Thyroid gland (tissue), 4 donors: ENCODE results near the gene PIGQ. TPM values are rescaled to one million over a fixed set of nuclear protein-coding genes. Genes with fewer than 3 reads are reported as not detected.

Experiments
- DNase-seq, 2 donors: peaks; one replicate each; pipeline ENCODE4 v3.0.0-alpha.2; 2019
- H3K27ac ChIP-seq, 3 donors: fragments of 200-600 bp; sonication (generic); 1 replicate in 2 of 3; 2 replicates in 1 of 3; pipeline ENCODE4 v1.5.1; 2016 to 2019; ENCODE audit warnings: mild to moderate bottlenecking in 1 of 3, moderate library complexity in 1 of 3
- H3K27me3 ChIP-seq: fragments of 200-600 bp; sonication (generic); one replicate; pipeline ENCODE4 v1.5.1; 2019
- H3K36me3 ChIP-seq, 2 donors: fragments of 200-600 bp; sonication (generic); one replicate each; pipeline ENCODE4 v1.5.1; 2016 to 2019
- H3K4me1 ChIP-seq, 2 donors: fragments of 200-600 bp; sonication (generic); one replicate each; pipeline ENCODE4 v1.5.1; 2017 to 2019
- H3K4me3 ChIP-seq, 3 donors: fragments of 200-600 bp; sonication (generic); replicated peaks in 1 of 3; 1 replicate in 2 of 3; 2 replicates in 1 of 3; pipeline ENCODE4 v1.5.1; 2016; ENCODE audit warnings: mild to moderate bottlenecking in 1 of 3
- H3K9me3 ChIP-seq: fragments of 200-600 bp; sonication (generic); one replicate; pipeline ENCODE4 v1.5.1; 2017
- POLR2A ChIP-seq, 2 donors: fragments of 450-650 bp; IDR thresholded peaks; one replicate each; pipeline ENCODE4 v1.6.1; 2017; ENCODE audit warnings: antibody characterized with exemption in 2 of 2, mild to moderate bottlenecking in 2 of 2, moderate library complexity in 1 of 2
- WGBS, 2 donors: methylation state at CpG; one replicate each; pipeline ENCODE4 v1.1.5; 2017; 5-methylcytosine and 5-hydroxymethylcytosine counted together
- intact Hi-C: fragments of 100-400 bp; cut with DNase I; formaldehyde crosslinking; loops from one replicate; pipeline ENCODE4 v1.15.1; 2023
- total RNA-seq, 4 donors: library from RNA; depleted of rRNA; stranded (reverse); fragments of >200 nt; gene quantifications; one replicate each; pipeline ENCODE4 v1.2.3, GENCODE V29; 2016
- TF ChIP-seq, protein P1 (sequence below), 6 experiments: fragments of 200-600 bp in 3 of 6; fragments of 450-650 bp in 3 of 6; sonication (generic) in 3 of 6; IDR thresholded peaks; one replicate each; pipeline ENCODE4 v1.5.1; 2016 to 2019; ENCODE audit warnings: antibody characterized with exemption in 6 of 6, mild to moderate bottlenecking in 2 of 6, inconsistent platforms in 1 of 6, moderate library complexity in 1 of 6

The PIGQ gene
- total RNA-seq, 4 donors from 2014 or later, result 69.6 to 125 (median 108) TPM

DNA sequence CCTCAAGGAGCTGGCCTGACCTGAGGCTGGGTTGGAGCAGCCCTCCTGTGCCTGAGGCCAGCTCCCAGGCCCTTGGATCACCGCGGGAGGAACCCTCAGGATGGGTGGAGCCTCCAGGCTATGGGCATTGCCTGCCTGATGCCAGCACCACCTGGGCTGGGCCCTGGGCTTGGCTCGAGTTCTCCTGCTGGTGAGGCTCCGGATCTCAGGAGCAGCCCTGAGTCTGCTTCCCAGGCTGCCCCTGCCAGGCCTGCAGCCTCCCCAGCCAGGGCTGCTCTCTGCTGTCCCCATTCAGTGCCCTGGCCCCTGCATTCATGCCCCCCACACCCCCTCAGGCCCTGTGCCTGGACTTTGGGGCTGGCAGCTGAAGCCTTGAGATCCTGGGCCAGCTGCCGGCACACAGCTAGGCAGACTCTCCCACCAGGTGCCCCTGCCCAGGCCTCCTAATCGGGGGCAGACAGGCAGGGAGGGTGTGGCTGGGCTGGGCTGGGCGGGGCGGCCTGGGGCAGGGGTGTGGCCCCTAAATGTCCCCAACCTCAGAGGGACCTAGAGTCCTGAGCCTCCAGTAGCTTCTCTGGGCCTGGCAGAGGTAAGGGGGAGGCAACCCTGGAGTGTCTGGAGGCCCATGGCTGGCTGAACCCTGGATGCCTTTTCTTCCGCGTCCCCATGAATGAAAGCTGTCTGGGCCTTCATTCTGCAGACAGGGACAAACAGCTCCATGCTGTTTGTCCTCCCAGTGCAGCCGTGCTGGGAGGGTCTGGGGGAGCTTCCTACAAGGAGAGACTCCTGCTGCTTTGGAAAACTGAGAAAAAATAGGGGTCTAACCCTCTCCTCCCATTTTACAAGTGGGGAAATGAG, 1.1 kb upstream of the PIGQ start:
- no peak for DNase-seq
- intact Hi-C loops, result no loop called here
- Histone ChIP-seq H3K36me3 (no peaks in the 10 kb centered on the region), H3K4me1 (peaks cover 7 to 35% of the 10 kb centered on the region in 2 donors), H3K9me3 (no peaks in the 10 kb centered on the region), H3K27me3 (no peaks in the 10 kb centered on the region), H3K27ac (peak overlapping the region in 1 of 3 donors; percentile 58), H3K4me3 (no peak overlapping the region)
- WGBS, 2 donors, result 77 to 79% methylated on average over 4 to 5 of the region's 11 CpGs
- no peak for TF ChIP-seq POLR2A (IDR thresholded peaks at IDR 0.05)
- TF ChIP-seq, protein P1, sequence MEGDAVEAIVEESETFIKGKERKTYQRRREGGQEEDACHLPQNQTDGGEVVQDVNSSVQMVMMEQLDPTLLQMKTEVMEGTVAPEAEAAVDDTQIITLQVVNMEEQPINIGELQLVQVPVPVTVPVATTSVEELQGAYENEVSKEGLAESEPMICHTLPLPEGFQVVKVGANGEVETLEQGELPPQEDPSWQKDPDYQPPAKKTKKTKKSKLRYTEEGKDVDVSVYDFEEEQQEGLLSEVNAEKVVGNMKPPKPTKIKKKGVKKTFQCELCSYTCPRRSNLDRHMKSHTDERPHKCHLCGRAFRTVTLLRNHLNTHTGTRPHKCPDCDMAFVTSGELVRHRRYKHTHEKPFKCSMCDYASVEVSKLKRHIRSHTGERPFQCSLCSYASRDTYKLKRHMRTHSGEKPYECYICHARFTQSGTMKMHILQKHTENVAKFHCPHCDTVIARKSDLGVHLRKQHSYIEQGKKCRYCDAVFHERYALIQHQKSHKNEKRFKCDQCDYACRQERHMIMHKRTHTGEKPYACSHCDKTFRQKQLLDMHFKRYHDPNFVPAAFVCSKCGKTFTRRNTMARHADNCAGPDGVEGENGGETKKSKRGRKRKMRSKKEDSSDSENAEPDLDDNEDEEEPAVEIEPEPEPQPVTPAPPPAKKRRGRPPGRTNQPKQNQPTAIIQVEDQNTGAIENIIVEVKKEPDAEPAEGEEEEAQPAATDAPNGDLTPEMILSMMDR (IDR thresholded peaks at IDR 0.05), result no peak

DNA sequence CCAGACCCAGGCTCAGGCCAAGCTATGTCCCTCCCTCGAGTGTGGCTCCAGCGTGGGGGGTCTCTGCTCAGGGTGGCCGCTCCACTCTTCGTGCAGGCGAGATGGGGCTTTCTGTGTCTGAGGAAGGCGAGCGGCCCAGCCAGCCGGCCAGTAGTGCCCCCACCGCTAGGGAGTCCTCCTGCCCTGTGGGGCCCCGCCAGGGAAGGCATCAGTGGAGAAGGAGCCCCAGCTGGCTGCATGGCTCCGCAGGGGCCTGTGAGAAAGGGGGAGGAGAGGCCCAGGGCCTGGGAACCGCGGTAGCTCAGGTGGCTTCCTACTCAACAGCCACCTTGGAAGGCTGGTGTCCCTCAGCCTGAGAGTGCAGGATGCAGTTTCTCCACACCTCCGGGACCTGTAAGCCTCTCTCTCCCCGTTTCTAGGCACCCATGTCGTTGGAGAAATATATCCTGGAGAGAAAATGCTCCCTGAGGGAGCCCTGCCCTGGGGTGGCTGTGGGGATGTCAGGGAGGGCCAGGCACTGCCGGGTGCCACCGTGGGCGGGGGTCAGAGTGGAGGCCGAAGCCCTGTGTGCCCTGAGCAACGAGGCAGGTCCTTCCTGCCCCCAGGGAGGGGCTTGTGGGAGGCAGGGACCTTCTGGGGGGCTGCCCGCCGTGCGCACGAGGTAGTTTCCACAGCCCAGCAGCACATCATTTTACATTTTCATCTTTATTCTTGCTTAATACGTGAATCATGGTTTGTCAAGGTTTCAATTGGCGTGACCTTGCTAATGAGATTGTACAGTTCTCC, 3.3 kb downstream of the PIGQ start:
- DNase-seq, result no peak

DNA sequence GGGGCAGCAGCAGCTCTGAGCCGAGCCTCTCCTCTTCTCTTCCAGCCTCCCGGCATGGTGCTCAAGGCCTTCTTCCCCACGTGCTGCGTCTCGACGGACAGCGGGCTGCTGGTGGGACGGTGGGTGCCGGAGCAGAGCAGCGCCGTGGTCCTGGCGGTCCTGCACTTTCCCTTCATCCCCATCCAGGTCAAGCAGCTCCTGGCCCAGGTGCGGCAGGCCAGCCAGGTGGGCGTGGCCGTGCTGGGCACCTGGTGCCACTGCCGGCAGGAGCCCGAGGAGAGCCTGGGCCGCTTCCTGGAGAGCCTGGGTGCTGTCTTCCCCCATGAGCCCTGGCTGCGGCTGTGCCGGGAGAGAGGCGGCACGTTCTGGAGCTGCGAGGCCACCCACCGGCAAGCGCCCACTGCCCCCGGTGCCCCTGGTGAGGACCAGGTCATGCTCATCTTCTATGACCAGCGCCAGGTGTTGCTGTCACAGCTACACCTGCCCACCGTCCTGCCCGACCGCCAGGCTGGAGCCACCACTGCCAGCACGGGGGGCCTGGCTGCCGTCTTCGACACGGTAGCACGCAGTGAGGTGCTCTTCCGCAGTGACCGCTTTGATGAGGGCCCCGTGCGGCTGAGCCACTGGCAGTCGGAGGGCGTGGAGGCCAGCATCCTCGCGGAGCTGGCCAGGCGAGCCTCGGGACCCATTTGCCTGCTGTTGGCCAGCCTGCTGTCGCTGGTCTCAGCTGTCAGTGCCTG, 4.4 kb downstream of the PIGQ start:
- Histone ChIP-seq H3K27ac (no peak overlapping the region), H3K36me3 (peaks cover 15 to 23% of the 10 kb centered on the region in 2 donors), H3K4me3 (no peak overlapping the region), H3K4me1 (peaks cover 6 to 9% of the 10 kb centered on the region in 2 donors), H3K27me3 (no peaks in the 10 kb centered on the region), H3K9me3 (no peaks in the 10 kb centered on the region)
- intact Hi-C loops, result no loop called here
- TF ChIP-seq POLR2A (IDR thresholded peaks at IDR 0.05), result no peak
- TF ChIP-seq, protein P1 (IDR thresholded peaks at IDR 0.05), result no peak
- no peak for DNase-seq
- 89 to 94% methylated on average over 15 to 24 of the region's 46 CpGs for WGBS, 2 donors

More for the DNA sequence above, 3.3 kb downstream of the PIGQ start:
- TF ChIP-seq, protein P1 (IDR thresholded peaks at IDR 0.05), result no peak
- TF ChIP-seq POLR2A (IDR thresholded peaks at IDR 0.05), result no peak
- 86 to 89% methylated on average over 16 to 24 of the region's 27 CpGs for WGBS, 2 donors
- H3K27me3 ChIP-seq, result no peaks in the 10 kb centered on the region
- H3K36me3 ChIP-seq, result peaks cover 15 to 23% of the 10 kb centered on the region in 2 donors
- peaks cover 7 to 15% of the 10 kb centered on the region in 2 donors for H3K4me1 ChIP-seq
- no peak overlapping the region for H3K4me3 ChIP-seq
- no peaks in the 10 kb centered on the region for H3K9me3 ChIP-seq
- no peak overlapping the region for H3K27ac ChIP-seq
- intact Hi-C loops, result no loop called here

DNA sequence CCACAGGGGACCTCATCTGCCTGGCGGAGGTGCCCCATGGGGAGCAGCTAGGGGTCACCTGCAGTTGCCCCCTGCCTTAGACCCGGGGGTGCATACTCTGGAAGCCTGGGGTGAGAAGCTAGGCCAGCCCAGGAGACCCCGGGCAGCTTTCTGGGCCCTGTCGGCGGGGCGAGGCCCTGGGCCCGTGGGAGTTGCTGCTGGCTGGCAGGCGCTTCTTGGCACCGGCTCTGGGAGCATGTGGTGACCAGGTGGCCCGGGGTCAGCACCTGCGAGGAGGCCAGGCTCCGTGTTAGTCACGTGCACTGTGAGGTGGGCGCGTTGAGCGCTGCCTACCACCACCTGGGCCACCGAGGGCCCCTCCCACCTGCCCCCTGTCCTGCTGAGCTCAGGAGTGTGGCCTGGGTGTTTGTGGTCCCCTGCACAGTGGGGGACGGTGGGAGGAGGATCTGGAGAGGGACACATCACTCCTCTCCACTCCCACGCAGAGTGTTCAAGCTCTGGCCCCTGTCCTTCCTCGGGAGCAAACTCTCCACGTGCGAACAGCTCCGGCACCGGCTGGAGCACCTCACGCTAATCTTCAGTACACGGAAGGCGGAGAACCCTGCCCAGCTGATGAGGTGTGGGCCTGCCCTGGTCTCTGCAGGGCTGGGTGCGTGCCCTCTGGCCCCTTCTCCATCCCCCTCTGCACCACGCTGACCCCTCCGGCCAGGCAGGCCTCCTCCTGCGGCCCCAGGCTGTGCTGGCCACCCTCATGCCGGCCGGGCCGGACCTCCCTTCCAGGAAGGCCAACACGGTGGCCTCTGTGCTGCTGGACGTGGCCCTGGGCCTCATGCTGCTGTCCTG, 5.8 kb downstream of the PIGQ start:
- Histone ChIP-seq H3K27me3 (no peaks in the 10 kb centered on the region), H3K27ac (no peak overlapping the region), H3K4me3 (no peak overlapping the region), H3K4me1 (peaks cover 2 to 3% of the 10 kb centered on the region in 2 donors), H3K9me3 (no peaks in the 10 kb centered on the region), H3K36me3 (peaks cover 15 to 23% of the 10 kb centered on the region in 2 donors)
- intact Hi-C loops, result no loop called here
- WGBS, 2 donors, result 87 to 90% methylated on average over 19 to 22 of the region's 36 CpGs
- no peak for DNase-seq
- no peak for TF ChIP-seq POLR2A (IDR thresholded peaks at IDR 0.05)
- TF ChIP-seq, protein P1 (IDR thresholded peaks at IDR 0.05), result no peak
